GM13976 (cell line): ENCODE measurements around the gene UBE2O.

Experiments used
- DNase-seq: peaks from one replicate; pipeline ENCODE4 v3.0.0; 2012; ENCODE audit warnings: low spot score
- CTCF ChIP-seq: IDR thresholded peaks from 2 replicates; pipeline ENCODE4 v1.5.1; 2012; ENCODE audit warnings: borderline replicate concordance, mild to moderate bottlenecking; ENCODE audit not compliant: insufficient read depth; ENCODE audit errors: extremely low read depth, missing control alignments, control extremely low read depth
- in situ Hi-C: fragments of 300-500 bp; cut with MboI; formaldehyde crosslinking; loops from one replicate; pipeline ENCODE4 v1.12.0; 2022; ENCODE audit warnings: low sequenced_read_pairs, mixed read lengths, inconsistent platforms; ENCODE audit not compliant: unreplicated experiment

UBE2O gene

DNA sequence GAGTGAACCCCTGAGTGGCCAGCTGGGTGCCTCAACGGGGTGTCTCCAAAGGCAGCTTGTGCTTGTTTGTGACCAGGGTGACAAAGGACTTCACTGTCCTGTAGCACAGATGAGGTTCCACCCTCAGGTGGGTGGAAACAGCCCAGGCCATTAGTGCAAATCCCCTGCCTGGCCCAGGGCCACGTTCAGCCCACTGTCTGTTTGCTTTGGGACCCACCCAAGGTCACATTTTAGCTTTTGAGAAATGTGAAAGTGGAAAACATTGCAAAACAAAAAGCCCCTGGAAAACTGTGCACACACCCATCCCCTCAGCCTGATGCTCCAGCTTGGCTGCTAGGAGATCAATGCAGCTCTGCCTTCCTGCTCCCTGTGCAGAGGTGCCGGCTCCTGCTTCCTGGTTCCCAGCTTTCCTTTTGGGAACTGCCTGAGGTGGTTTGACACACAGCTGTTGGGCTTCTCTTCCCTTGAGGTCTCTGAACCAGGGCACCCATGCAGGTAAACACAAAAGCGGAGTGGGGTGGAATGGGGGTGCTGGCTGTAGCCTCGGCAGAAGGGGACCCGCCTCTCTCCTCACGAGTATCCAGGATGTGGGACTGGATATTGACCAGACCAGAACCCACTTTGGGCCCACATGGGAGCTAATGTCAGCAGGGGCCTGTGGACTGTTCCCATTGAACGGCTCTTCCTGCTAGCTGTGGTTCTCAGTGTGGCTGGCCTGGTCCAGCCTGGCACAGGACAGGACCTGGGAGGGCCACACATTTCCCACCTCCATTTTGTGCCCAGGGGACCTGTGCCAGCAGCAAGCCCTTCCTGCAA, 76.4 kb downstream of the UBE2O start:
- no peak for TF ChIP-seq CTCF

DNA sequence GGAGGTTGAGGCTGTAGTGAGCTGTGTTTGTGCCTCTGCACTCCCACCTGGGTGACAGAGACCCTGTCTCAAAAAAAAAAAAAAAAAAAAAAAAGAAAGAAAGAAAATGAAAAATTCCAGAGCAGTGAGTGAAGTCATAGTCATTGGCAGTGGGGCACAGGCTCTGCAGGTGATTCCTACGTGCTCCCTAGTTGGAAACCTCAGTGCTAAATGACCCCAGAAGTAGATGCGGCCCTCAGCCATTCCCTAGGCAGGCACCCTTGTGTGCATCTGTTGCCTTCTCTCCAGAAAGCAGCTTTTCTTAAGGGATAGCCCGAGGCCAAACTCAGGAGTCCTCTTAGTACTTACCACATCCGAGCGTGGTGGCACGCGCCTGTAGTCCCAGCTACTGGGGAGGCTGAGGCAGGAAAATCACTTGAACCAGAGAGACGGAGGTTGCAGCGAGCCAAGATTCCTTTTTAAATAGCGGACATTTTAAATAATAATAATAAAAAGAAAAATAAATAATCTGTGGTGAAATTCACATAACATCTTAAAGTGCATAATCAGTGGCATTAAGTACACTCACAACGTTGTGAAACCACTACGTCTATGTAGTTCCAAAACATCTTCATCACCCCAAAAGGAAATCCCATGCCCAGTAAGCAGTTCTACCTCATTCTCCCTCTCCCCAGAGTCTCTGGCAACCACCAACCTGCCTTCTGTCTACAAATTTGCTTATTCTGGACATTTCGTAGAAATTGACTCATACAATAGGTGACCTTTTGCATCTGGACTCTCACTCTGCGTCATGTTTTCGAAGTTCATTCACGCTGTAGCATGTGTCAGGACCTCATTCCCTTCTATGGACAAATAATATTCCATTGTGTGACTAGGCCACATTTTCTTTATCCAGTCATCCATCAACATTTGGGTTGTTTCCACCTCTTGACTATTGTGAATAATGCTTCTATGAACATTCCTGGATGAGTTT, 81.0 kb downstream of the UBE2O start:
- DNase-seq = no peak
- in situ Hi-C loops = no loop called here
- no peak for TF ChIP-seq CTCF

More for the DNA sequence above, 76.4 kb downstream of the UBE2O start:
- no peak for DNase-seq
- in situ Hi-C loops = no loop called here

GRCh38 chr17:76370261-76370993, 82.5 kb downstream of the UBE2O start:
- DNase-seq = no peak
- TF ChIP-seq CTCF = no peak
- in situ Hi-C loops = no loop called here

DNA sequence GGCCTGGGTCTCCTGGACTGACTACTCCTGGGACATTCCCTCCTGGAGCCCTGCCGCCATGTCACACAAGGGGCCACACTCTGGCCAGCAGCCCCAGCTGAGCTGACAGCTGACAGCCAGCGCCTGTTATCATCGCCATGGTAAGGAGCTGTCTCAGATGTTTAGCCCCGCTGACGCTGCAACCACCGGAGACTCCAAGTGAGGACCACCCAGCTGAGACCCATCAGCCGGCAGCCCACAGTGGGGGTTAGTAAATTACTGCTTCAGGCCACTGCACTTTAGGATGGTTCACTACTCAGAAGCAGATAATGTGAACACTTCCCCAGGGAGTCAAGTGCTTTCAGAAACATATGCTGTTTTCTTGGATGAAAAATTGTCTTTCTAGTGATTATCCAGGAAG, 83.1 kb downstream of the UBE2O start:
- DNase-seq = no peak
- in situ Hi-C loops = no loop called here
- no peak for TF ChIP-seq CTCF

GRCh38 chr17:76369379-76369778, 83.6 kb downstream of the UBE2O start:
- in situ Hi-C loops = no loop called here
- no peak for DNase-seq
- no peak for TF ChIP-seq CTCF

- DNase-seq = peak; percentile 57
- no peak for TF ChIP-seq CTCF
- in situ Hi-C loops = no loop called here
These were observed 84.4 kb downstream of the UBE2O start for GRCh38 chr17:76368545-76368944.
